ENCODE results near the gene TMPRSS9.
"Not testable (repeated sequence)": the region's sequence is repeated elsewhere in the genome, so short reads cannot be mapped to it uniquely, and the experiment has no call there.

Gene TMPRSS9

GRCh38 chr19:2454962-2455850 is 95.1 kb downstream of the TMPRSS9 start:
- H3K9ac ChIP-seq (ENCODE audit: low read length), result peak overlapping the region; percentile 53
- H3K9me3 ChIP-seq (ENCODE audit: low read length), result no peaks in the 10 kb centered on the region
- H3K36me3 ChIP-seq (ENCODE audit: insufficient read depth, low read length), result no peaks in the 10 kb centered on the region
- peak overlapping the region; percentile 72 to 96 for H3K4me3 ChIP-seq (ENCODE audit: low read depth in 1 of 2, low read length in 2 of 2)
- no peak overlapping the region for H3K27ac ChIP-seq (ENCODE audit: low read depth, low read length)
- H3K27me3 ChIP-seq (ENCODE audit: control insufficient read depth in 1 of 2, insufficient read depth in 2 of 2, low read length in 2 of 2), result no peaks in the 10 kb centered on the region
- peaks cover 10% of the 10 kb centered on the region for H3K4me1 ChIP-seq (ENCODE audit: insufficient read depth, low read length)

DNA sequence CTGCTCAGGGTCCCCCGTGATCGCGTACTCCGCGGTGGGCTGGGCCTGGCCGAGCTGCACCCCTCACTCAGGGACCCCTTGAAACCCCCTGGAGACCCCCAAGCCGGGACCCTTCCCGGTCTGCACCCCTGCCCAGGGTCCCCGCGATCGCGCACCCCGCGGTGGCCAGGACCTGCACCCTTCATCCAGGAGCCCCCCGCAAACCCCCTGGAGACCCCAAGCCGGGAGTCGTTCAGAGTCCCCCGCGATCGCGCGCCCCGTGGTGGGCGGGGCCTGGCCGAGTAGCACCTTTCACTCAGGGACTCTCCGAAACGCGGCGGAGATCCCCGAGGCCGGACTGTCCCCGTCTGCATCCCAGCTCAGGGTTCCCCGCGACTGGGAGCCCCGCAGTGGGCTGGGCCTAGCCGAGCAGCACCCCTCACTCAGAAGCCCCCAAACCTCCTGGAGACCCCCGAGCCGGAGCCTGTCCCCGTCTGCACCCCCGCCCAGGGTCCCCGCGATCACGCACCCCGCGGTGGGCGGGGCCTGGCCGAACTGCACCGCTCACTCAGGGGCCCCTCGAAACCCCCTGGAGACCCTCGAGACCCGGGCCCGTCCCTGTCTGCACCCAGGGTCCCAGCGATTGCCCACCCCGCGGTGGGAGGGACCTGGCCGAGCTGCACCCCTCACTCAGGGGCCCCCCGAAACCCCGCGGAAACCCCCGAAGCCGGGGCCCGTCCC is 95.9 kb downstream of the TMPRSS9 start:
- Histone ChIP-seq H3K9me3 (ENCODE audit: low read length) (no peaks in the 10 kb centered on the region), H3K4me1 (ENCODE audit: insufficient read depth, low read length) (peaks cover 10% of the 10 kb centered on the region), H3K36me3 (ENCODE audit: insufficient read depth, low read length) (no peaks in the 10 kb centered on the region), H3K27me3 (ENCODE audit: control insufficient read depth in 1 of 2, insufficient read depth in 2 of 2, low read length in 2 of 2) (no peaks in the 10 kb centered on the region), H3K27ac (ENCODE audit: low read depth, low read length) (peak overlapping the region; percentile 72), H3K9ac (ENCODE audit: low read length) (peak overlapping the region; percentile 53), H3K4me3 (ENCODE audit: low read depth in 1 of 2, low read length in 2 of 2) (peak overlapping the region; percentile 72 to 96)

GRCh38 chr19:2457394-2458037 is 97.5 kb downstream of the TMPRSS9 start:
- peak overlapping the region; percentile 47 to 52 for H3K4me3 ChIP-seq (ENCODE audit: low read depth in 1 of 2, low read length in 2 of 2)
- H3K4me1 ChIP-seq (ENCODE audit: insufficient read depth, low read length), result peaks cover 14% of the 10 kb centered on the region
- no peaks in the 10 kb centered on the region for H3K9me3 ChIP-seq (ENCODE audit: low read length)
- no peaks in the 10 kb centered on the region for H3K27me3 ChIP-seq (ENCODE audit: control insufficient read depth in 1 of 2, insufficient read depth in 2 of 2, low read length in 2 of 2)
- H3K9ac ChIP-seq (ENCODE audit: low read length), result no peak overlapping the region
- H3K36me3 ChIP-seq (ENCODE audit: insufficient read depth, low read length), result no peaks in the 10 kb centered on the region
- peak overlapping the region; percentile 80 for H3K27ac ChIP-seq (ENCODE audit: low read depth, low read length)

GRCh38 chr19:2458054-2458453 is 98.0 kb downstream of the TMPRSS9 start:
- H3K4me1 ChIP-seq (ENCODE audit: insufficient read depth, low read length), result peaks cover 14% of the 10 kb centered on the region
- no peak overlapping the region for H3K4me3 ChIP-seq (ENCODE audit: low read depth in 1 of 2, low read length in 2 of 2)
- no peaks in the 10 kb centered on the region for H3K9me3 ChIP-seq (ENCODE audit: low read length)
- H3K27ac ChIP-seq (ENCODE audit: low read depth, low read length), result no peak overlapping the region
- no peaks in the 10 kb centered on the region for H3K36me3 ChIP-seq (ENCODE audit: insufficient read depth, low read length)
- H3K27me3 ChIP-seq (ENCODE audit: control insufficient read depth in 1 of 2, insufficient read depth in 2 of 2, low read length in 2 of 2), result no peaks in the 10 kb centered on the region
- H3K9ac ChIP-seq (ENCODE audit: low read length), result no peak overlapping the region

GRCh38 chr19:2458776-2459175 is 98.7 kb downstream of the TMPRSS9 start:
- not testable (repeated sequence) for H3K36me3 ChIP-seq (ENCODE audit: insufficient read depth, low read length); H3K9ac ChIP-seq (ENCODE audit: low read length); H3K9me3 ChIP-seq (ENCODE audit: low read length); H3K27me3 ChIP-seq (ENCODE audit: control insufficient read depth in 1 of 2, insufficient read depth in 2 of 2, low read length in 2 of 2); H3K4me3 ChIP-seq (ENCODE audit: low read depth in 1 of 2, low read length in 2 of 2); H3K27ac ChIP-seq (ENCODE audit: low read depth, low read length)
- peaks cover 14% of the 10 kb centered on the region for H3K4me1 ChIP-seq (ENCODE audit: insufficient read depth, low read length)

- peaks cover 12% of the 10 kb centered on the region for H3K4me1 ChIP-seq (ENCODE audit: insufficient read depth, low read length)
- H3K4me3 ChIP-seq (ENCODE audit: low read depth in 1 of 2, low read length in 2 of 2), result no peak overlapping the region
- no peak overlapping the region for H3K9ac ChIP-seq (ENCODE audit: low read length)
- H3K27me3 ChIP-seq (ENCODE audit: control insufficient read depth in 1 of 2, insufficient read depth in 2 of 2, low read length in 2 of 2), result no peaks in the 10 kb centered on the region
- no peaks in the 10 kb centered on the region for H3K36me3 ChIP-seq (ENCODE audit: insufficient read depth, low read length)
- no peak overlapping the region for H3K27ac ChIP-seq (ENCODE audit: low read depth, low read length)
- H3K9me3 ChIP-seq (ENCODE audit: low read length), result no peaks in the 10 kb centered on the region
Measured at GRCh38 chr19:2460245-2460644, 100.2 kb downstream of the TMPRSS9 start.

DNA sequence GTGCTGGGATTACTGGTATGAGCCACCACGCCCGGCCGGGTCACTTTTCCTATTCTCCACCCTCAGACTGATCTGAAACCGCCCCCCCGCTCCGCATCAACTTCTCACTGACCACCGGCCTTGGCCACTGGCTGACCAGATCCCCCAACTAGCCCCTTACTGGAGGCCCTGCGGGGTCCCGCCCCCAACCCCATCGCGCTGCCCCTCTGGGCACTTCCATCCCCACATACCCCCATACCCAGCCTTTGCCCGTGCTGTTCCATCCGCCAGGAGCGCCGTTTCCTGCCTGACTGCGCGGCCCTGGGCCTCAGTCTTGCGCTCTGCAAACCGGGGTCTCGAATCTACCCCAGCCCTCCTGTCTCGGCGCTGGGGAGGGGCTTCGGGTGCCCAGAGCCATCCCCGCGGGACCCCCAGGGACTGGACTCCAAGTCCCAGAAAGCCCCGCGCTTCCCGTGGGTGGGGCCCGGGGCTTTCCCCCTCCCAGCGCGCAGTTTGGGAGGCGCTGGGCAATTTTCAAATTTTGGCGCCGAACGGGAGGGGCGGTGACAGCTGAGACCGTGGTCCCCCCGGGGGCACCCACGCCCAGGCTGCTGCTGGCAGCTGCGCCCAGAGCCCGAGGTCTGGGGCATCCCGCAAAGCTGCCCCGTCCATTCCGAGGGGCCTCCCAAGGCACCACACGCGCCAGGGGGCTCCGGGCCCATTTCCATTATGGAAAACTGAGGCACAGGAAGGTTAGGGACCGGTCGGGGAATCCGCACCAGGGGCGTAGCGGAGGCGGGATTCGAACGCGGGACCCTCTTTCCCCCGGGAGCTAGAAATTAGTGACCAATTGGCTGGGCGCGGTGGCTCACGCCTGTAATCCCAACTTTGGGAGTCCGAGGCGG is 101.9 kb downstream of the TMPRSS9 start:
- no peaks in the 10 kb centered on the region for H3K27me3 ChIP-seq (ENCODE audit: control insufficient read depth in 1 of 2, insufficient read depth in 2 of 2, low read length in 2 of 2)
- no peaks in the 10 kb centered on the region for H3K9me3 ChIP-seq (ENCODE audit: low read length)
- H3K4me3 ChIP-seq (ENCODE audit: low read depth in 1 of 2, low read length in 2 of 2), result peak overlapping the region; percentile 59 to 61
- H3K9ac ChIP-seq (ENCODE audit: low read length), result no peak overlapping the region
- H3K36me3 ChIP-seq (ENCODE audit: insufficient read depth, low read length), result no peaks in the 10 kb centered on the region
- no peak overlapping the region for H3K27ac ChIP-seq (ENCODE audit: low read depth, low read length)
- peaks cover 4% of the 10 kb centered on the region for H3K4me1 ChIP-seq (ENCODE audit: insufficient read depth, low read length)

GRCh38 chr19:2462635-2463421 is 102.8 kb downstream of the TMPRSS9 start:
- Histone ChIP-seq H3K27me3 (ENCODE audit: control insufficient read depth in 1 of 2, insufficient read depth in 2 of 2, low read length in 2 of 2) (no peaks in the 10 kb centered on the region), H3K36me3 (ENCODE audit: insufficient read depth, low read length) (no peaks in the 10 kb centered on the region), H3K27ac (ENCODE audit: low read depth, low read length) (no peak overlapping the region), H3K9me3 (ENCODE audit: low read length) (no peaks in the 10 kb centered on the region), H3K4me3 (ENCODE audit: low read depth in 1 of 2, low read length in 2 of 2) (peak overlapping the region; percentile 59 to 61), H3K9ac (ENCODE audit: low read length) (no peak overlapping the region), H3K4me1 (ENCODE audit: insufficient read depth, low read length) (peaks cover 4% of the 10 kb centered on the region)

DNA sequence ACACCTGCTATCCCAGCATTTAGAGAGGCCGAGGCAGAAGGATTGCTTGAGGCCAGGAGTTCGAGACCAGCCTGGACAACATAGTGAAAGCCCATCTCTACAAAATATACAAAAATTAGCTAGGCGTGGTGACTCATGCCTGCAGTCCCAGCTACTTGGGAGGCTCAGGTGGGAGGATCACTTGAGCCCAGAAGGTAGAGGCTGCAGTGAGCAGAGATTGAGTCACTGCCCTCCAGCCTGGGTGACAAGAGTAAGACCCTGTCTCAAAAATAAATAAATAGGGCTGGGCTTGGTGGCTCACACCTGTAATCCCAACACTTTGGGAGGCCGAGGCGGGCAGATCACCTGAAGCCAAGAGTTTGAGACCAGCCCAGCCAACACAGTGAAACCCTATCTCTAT is 103.6 kb downstream of the TMPRSS9 start:
- not testable (repeated sequence) for H3K36me3 ChIP-seq (ENCODE audit: insufficient read depth, low read length); H3K4me3 ChIP-seq (ENCODE audit: low read depth in 1 of 2, low read length in 2 of 2); H3K4me1 ChIP-seq (ENCODE audit: insufficient read depth, low read length); H3K27ac ChIP-seq (ENCODE audit: low read depth, low read length); H3K9me3 ChIP-seq (ENCODE audit: low read length); H3K27me3 ChIP-seq (ENCODE audit: control insufficient read depth in 1 of 2, insufficient read depth in 2 of 2, low read length in 2 of 2); H3K9ac ChIP-seq (ENCODE audit: low read length)

DNA sequence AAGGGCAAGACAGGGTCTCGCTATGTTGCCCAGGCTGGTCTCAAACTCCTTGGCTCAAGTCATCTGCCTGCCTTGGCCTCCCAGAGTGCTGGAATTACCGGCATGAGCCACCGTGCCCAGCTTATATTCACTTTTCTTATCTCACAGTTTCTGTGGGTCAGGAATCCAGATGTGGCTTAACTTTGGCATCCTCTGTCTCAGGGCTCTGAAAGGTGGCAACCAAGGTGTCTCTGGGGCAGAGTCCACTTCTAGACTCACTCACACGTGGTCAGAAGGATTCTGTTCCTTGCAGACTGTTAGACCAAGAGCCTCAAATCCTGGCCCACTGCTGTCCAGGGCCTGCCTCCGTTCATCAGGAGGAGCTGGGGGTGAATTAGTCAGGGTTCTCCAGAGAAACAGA is 104.3 kb downstream of the TMPRSS9 start:
- no peak overlapping the region for H3K9ac ChIP-seq (ENCODE audit: low read length)
- H3K4me3 ChIP-seq (ENCODE audit: low read depth in 1 of 2, low read length in 2 of 2), result no peak overlapping the region
- no peaks in the 10 kb centered on the region for H3K9me3 ChIP-seq (ENCODE audit: low read length)
- no peak overlapping the region for H3K27ac ChIP-seq (ENCODE audit: low read depth, low read length)
- no peaks in the 10 kb centered on the region for H3K27me3 ChIP-seq (ENCODE audit: control insufficient read depth in 1 of 2, insufficient read depth in 2 of 2, low read length in 2 of 2)
- no peaks in the 10 kb centered on the region for H3K36me3 ChIP-seq (ENCODE audit: insufficient read depth, low read length)
- peaks cover 4% of the 10 kb centered on the region for H3K4me1 ChIP-seq (ENCODE audit: insufficient read depth, low read length)

All from muscle layer of colon (tissue), 2 donors.